Tibial nerve (tissue), 4 donors: ENCODE results near the gene RPL22L1. TPM values are rescaled to one million over a fixed set of nuclear protein-coding genes. Genes with fewer than 3 reads are reported as not detected.

Experiments
- DNase-seq, 2 donors: peaks; one replicate each; pipeline ENCODE4 v3.0.0-alpha.2; 2019; ENCODE audit warnings: low spot score in 2 of 2
- H3K27ac ChIP-seq, 4 donors: fragments of 200-600 bp; sonication (generic) in 3 of 4; one replicate each; pipeline ENCODE4 v1.5.1; 2017 to 2019; ENCODE audit warnings: mild to moderate bottlenecking in 1 of 4
- H3K27me3 ChIP-seq, 2 donors: fragments of 200-600 bp; sonication (generic) in 1 of 2; one replicate each; pipeline versions ENCODE4 v1.5.1 to v1.6.0; 2017 to 2019
- H3K36me3 ChIP-seq, 3 donors: fragments of 200-600 bp; sonication (generic); one replicate each; pipeline ENCODE4 v1.5.1; 2018 to 2019
- H3K4me1 ChIP-seq, 4 donors: fragments of 200-600 bp; sonication (generic) in 3 of 4; one replicate each; pipeline ENCODE4 v1.5.1; 2017 to 2019
- H3K4me3 ChIP-seq, 4 donors: fragments of 200-600 bp; sonication (generic) in 3 of 4; one replicate each; pipeline ENCODE4 v1.5.1; 2017 to 2019; ENCODE audit warnings: mild to moderate bottlenecking in 1 of 4, moderate library complexity in 1 of 4
- H3K9me3 ChIP-seq, 4 donors: fragments of 200-600 bp; sonication (generic) in 3 of 4; one replicate each; pipeline ENCODE4 v1.5.1; 2017 to 2019
- CTCF ChIP-seq, 5 experiments: fragments of 200-600 bp in 3 of 5; fragments of 450-650 bp in 2 of 5; sonication (generic) in 3 of 5; IDR thresholded peaks; one replicate each; pipeline ENCODE4 v1.5.1; 2016 to 2019; ENCODE audit warnings: antibody characterized with exemption in 5 of 5, mild to moderate bottlenecking in 3 of 5, moderate library complexity in 2 of 5
- EP300 ChIP-seq, 2 donors: sonication (generic); formaldehyde crosslinking; IDR thresholded peaks; one replicate each; pipeline ENCODE4 v1.6.1; 2017; ENCODE audit warnings: antibody characterized with exemption in 2 of 2, mild to moderate bottlenecking in 1 of 2
- POLR2A ChIP-seq, 2 donors: fragments of 450-650 bp; IDR thresholded peaks; one replicate each; pipeline ENCODE4 v1.6.1; 2017; ENCODE audit warnings: antibody characterized with exemption in 2 of 2, mild to moderate bottlenecking in 2 of 2, moderate library complexity in 2 of 2
- WGBS, 2 donors: methylation state at CpG; one replicate each; pipeline ENCODE4 v1.1.5; 2018; 5-methylcytosine and 5-hydroxymethylcytosine counted together
- total RNA-seq, 4 donors: library from RNA; depleted of rRNA; stranded (reverse); fragments of >200 nt; gene quantifications; one replicate each; pipeline ENCODE4 v1.1.0, GENCODE V29; 2016

The RPL22L1 gene
- total RNA-seq, 4 donors from 2014 or later: 59.0 to 96.6 (median 88.2) TPM

- DNase-seq: no peak
- Histone ChIP-seq H3K36me3 (no peaks in the 10 kb centered on the region), H3K4me1 (peaks cover 0 to 8% (median 0%) of the 10 kb centered on the region in 4 donors), H3K9me3 (no peaks in the 10 kb centered on the region), H3K27me3 (no peaks in the 10 kb centered on the region), H3K4me3 (no peak overlapping the region), H3K27ac (no peak overlapping the region)
- TF ChIP-seq CTCF (IDR thresholded peaks at IDR 0.05) (no peak), POLR2A (IDR thresholded peaks at IDR 0.05) (no peak), EP300 (IDR thresholded peaks at IDR 0.05) (no peak)
These were observed 25.6 kb downstream of the RPL22L1 start for GRCh38 chr3:170844377-170844776.

- TF ChIP-seq EP300 (IDR thresholded peaks at IDR 0.05) (peak in 1 of 2 donors; percentile 18), CTCF (IDR thresholded peaks at IDR 0.05) (no peak)
- no peaks in the 10 kb centered on the region for H3K9me3 ChIP-seq
- DNase-seq: no peak
- H3K27ac ChIP-seq: peak overlapping the region in 1 of 4 donors; percentile 41
- no peak overlapping the region for H3K4me3 ChIP-seq
- no peaks in the 10 kb centered on the region for H3K27me3 ChIP-seq
- H3K36me3 ChIP-seq: no peaks in the 10 kb centered on the region
- WGBS, 2 donors: 27 to 28% methylated on average over 2 of the region's 2 CpGs
- peaks cover 0 to 8% (median 0%) of the 10 kb centered on the region in 4 donors for H3K4me1 ChIP-seq
These were observed 29.6 kb downstream of the RPL22L1 start for GRCh38 chr3:170840291-170840859.

- no peak for DNase-seq
- no peaks in the 10 kb centered on the region for H3K36me3 ChIP-seq
- peaks cover 0 to 8% (median 0%) of the 10 kb centered on the region in 4 donors for H3K4me1 ChIP-seq
- H3K4me3 ChIP-seq: no peak overlapping the region
- 66 to 73% methylated on average over 3 of the region's 3 CpGs for WGBS, 2 donors
- TF ChIP-seq POLR2A (IDR thresholded peaks at IDR 0.05) (no peak), CTCF (IDR thresholded peaks at IDR 0.05) (no peak), EP300 (IDR thresholded peaks at IDR 0.05) (no peak)
- no peaks in the 10 kb centered on the region for H3K27me3 ChIP-seq
- no peaks in the 10 kb centered on the region for H3K9me3 ChIP-seq
- peak overlapping the region in 1 of 4 donors; percentile 41 for H3K27ac ChIP-seq
These were observed 30.4 kb downstream of the RPL22L1 start for GRCh38 chr3:170839518-170840100.

GRCh38 chr3:170836491-170836890 is 33.5 kb downstream of the RPL22L1 start:
- H3K4me1 ChIP-seq: peaks cover 0 to 8% (median 0%) of the 10 kb centered on the region in 4 donors
- H3K27ac ChIP-seq: no peak overlapping the region
- no peaks in the 10 kb centered on the region for H3K36me3 ChIP-seq
- H3K4me3 ChIP-seq: no peak overlapping the region
- no peaks in the 10 kb centered on the region for H3K27me3 ChIP-seq
- H3K9me3 ChIP-seq: no peaks in the 10 kb centered on the region
- 69 to 75% methylated on average over 4 of the region's 4 CpGs for WGBS, 2 donors
- no peak for DNase-seq
- no peak for TF ChIP-seq EP300 (IDR thresholded peaks at IDR 0.05)
- TF ChIP-seq CTCF (IDR thresholded peaks at IDR 0.05): no peak
- TF ChIP-seq POLR2A (IDR thresholded peaks at IDR 0.05): no peak

GRCh38 chr3:170835336-170835735 is 34.7 kb downstream of the RPL22L1 start:
- Histone ChIP-seq H3K27me3 (no peaks in the 10 kb centered on the region), H3K36me3 (no peaks in the 10 kb centered on the region), H3K9me3 (no peaks in the 10 kb centered on the region), H3K27ac (no peak overlapping the region), H3K4me3 (no peak overlapping the region), H3K4me1 (peaks cover 0 to 3% (median 0%) of the 10 kb centered on the region in 4 donors)
- no peak for DNase-seq
- WGBS, 2 donors: 28 to 44% methylated on average over 3 of the region's 3 CpGs
- no peak for TF ChIP-seq POLR2A (IDR thresholded peaks at IDR 0.05)
- no peak for TF ChIP-seq EP300 (IDR thresholded peaks at IDR 0.05)
- TF ChIP-seq CTCF (IDR thresholded peaks at IDR 0.05): no peak
